Uterus (tissue), 4 donors: ENCODE measurements around the gene LRIT3. TPM values are rescaled to one million over a fixed set of nuclear protein-coding genes. Genes with fewer than 3 reads are reported as not detected.

Experiments
- DNase-seq, 2 donors: peaks; one replicate each; pipeline ENCODE4 v3.0.0-alpha.2; 2019 to 2020
- H3K27ac ChIP-seq, 2 donors: fragments of 200-600 bp; sonication (generic); 1 replicate in 1 of 2; 2 replicates in 1 of 2; pipeline ENCODE4 v1.5.1; 2016 to 2018
- H3K27me3 ChIP-seq, 2 donors: fragments of 200-600 bp; sonication (generic); one replicate each; pipeline ENCODE4 v1.5.1; 2018 to 2019; ENCODE audit warnings: control low read depth in 1 of 2
- H3K36me3 ChIP-seq, 2 donors: fragments of 200-600 bp; sonication (generic); one replicate each; pipeline ENCODE4 v1.5.1; 2019; ENCODE audit warnings: control low read depth in 1 of 2
- H3K4me1 ChIP-seq, 2 donors: fragments of 200-600 bp; sonication (generic); one replicate each; pipeline ENCODE4 v1.5.1; 2018 to 2019; ENCODE audit warnings: control low read depth in 1 of 2
- H3K4me3 ChIP-seq, 2 donors: fragments of 200-600 bp; sonication (generic); 1 replicate in 1 of 2; 2 replicates in 1 of 2; pipeline ENCODE4 v1.5.1; 2018 to 2019; ENCODE audit warnings: mild to moderate bottlenecking in 1 of 2
- H3K9me3 ChIP-seq, 2 donors: fragments of 200-600 bp; sonication (generic); one replicate each; pipeline ENCODE4 v1.5.1; 2019; ENCODE audit warnings: control low read depth in 1 of 2
- POLR2A ChIP-seq, 2 donors: fragments of 450-650 bp; IDR thresholded peaks; one replicate each; pipeline ENCODE4 v1.6.1; 2016; ENCODE audit warnings: antibody characterized with exemption in 2 of 2, mild to moderate bottlenecking in 1 of 2, moderate library complexity in 1 of 2
- intact Hi-C: fragments of 100-400 bp; cut with DNase I; formaldehyde crosslinking; loops from one replicate; pipeline ENCODE4 v1.15.1; 2023; ENCODE audit warnings: low total_unique reads
- total RNA-seq, 4 donors: library from RNA; depleted of rRNA in 3 of 4; stranded (reverse); fragments of >200 nt in 3 of 4; gene quantifications; one replicate each; pipeline versions ENCODE4 v1.1.0 to v1.2.4, GENCODE V29; 2014 to 2023
- TF ChIP-seq, protein P1 (sequence below), 4 experiments: fragments of 200-600 bp in 2 of 4; fragments of 450-650 bp in 2 of 4; sonication (generic) in 2 of 4; IDR thresholded peaks; one replicate each; pipeline ENCODE4 v1.5.1; 2016 to 2019; ENCODE audit warnings: antibody characterized with exemption in 4 of 4, mild to moderate bottlenecking in 2 of 4, moderate library complexity in 1 of 4
- donor health status: DM: yes; HTN: yes; CAD: no.

LRIT3 gene
- total RNA-seq, 4 donors from 2014 or later, result 0.21 to 0.27 (median 0.26) TPM; not detected in 1

DNA sequence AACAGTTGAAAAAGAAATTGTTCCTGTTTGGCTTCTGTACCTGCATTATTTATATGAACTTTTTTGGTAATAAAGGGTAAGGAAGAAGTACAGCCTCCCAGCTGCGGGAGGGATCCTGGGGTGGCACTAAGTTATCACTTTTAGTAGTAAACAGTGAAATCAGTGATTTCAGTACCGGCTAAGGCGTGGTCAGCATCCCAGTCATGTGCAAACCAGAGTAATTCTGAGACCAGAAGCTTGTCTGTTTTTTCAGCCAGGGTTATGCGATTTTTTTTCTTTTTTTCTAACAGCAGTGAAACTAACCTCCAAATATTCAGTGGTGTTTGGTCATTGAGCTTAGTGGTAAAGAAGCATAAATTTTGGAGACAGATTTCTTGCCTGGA is 68.1 kb downstream of the LRIT3 start:
- no peak overlapping the region for H3K4me3 ChIP-seq
- H3K36me3 ChIP-seq, result no peaks in the 10 kb centered on the region
- DNase-seq, result no peak
- no peak for TF ChIP-seq POLR2A (IDR thresholded peaks at IDR 0.05)
- TF ChIP-seq, protein P1, sequence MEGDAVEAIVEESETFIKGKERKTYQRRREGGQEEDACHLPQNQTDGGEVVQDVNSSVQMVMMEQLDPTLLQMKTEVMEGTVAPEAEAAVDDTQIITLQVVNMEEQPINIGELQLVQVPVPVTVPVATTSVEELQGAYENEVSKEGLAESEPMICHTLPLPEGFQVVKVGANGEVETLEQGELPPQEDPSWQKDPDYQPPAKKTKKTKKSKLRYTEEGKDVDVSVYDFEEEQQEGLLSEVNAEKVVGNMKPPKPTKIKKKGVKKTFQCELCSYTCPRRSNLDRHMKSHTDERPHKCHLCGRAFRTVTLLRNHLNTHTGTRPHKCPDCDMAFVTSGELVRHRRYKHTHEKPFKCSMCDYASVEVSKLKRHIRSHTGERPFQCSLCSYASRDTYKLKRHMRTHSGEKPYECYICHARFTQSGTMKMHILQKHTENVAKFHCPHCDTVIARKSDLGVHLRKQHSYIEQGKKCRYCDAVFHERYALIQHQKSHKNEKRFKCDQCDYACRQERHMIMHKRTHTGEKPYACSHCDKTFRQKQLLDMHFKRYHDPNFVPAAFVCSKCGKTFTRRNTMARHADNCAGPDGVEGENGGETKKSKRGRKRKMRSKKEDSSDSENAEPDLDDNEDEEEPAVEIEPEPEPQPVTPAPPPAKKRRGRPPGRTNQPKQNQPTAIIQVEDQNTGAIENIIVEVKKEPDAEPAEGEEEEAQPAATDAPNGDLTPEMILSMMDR (IDR thresholded peaks at IDR 0.05), result no peak
- H3K27ac ChIP-seq, result no peak overlapping the region
- no peaks in the 10 kb centered on the region for H3K9me3 ChIP-seq
- intact Hi-C loops, result no loop called here
- H3K4me1 ChIP-seq, result no peaks in the 10 kb centered on the region
- H3K27me3 ChIP-seq, result no peaks in the 10 kb centered on the region

DNA sequence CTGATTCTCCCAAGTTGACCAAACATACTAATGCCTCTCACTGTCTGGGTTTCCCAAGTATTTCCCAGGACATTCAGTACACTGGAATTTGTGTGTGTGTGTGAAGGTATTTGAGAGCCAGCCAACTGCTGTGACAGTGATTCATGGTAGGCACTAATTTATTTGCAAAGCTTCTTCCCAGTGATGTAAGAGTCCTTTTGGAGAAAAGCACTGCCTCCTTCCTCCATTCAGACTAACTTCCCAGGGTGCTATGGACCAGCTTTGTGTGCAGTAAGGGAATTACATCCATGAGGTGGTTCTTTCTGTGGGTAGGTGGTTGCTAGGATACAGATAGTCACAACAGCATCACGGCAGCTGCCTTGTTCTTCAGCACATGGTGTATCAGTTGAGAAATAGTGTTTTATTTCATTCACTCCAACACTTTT is 73.5 kb downstream of the LRIT3 start:
- DNase-seq, result peak in 1 of 2 donors; percentile 20
- Histone ChIP-seq H3K4me1 (no peaks in the 10 kb centered on the region), H3K4me3 (no peak overlapping the region), H3K27me3 (no peaks in the 10 kb centered on the region), H3K27ac (no peak overlapping the region), H3K36me3 (no peaks in the 10 kb centered on the region), H3K9me3 (no peaks in the 10 kb centered on the region)
- intact Hi-C loops, result no loop called here
- TF ChIP-seq, protein P1 (IDR thresholded peaks at IDR 0.05), result no peak
- no peak for TF ChIP-seq POLR2A (IDR thresholded peaks at IDR 0.05)

Other genes with a start within 250 kb of the LRIT3 start
- 100 to 1,000 TPM in 1 of 4 donors, 10 to 100 TPM in 3; 17.0 to 121 (median 43.7) TPM for gene CASP6, start 144.7 kb upstream of the LRIT3 start, total RNA-seq
- 10 to 100 TPM; 16.7 to 28.7 (median 25.5) TPM for gene PLA2G12A, start 118.0 kb upstream of the LRIT3 start, total RNA-seq
- 100 to 1,000 TPM in 1 of 4 donors, 10 to 100 TPM in 3; 48.4 to 141 (median 72.9) TPM for gene CFI, start 46.1 kb upstream of the LRIT3 start, total RNA-seq
- gene GAR1, start 32.3 kb upstream of the LRIT3 start, total RNA-seq, result 10 to 100 TPM in 1 of 4 donors, 1 to 10 TPM in 2, not detected in 1; 8.2 to 12.1 (median 9.2) TPM
- 1 to 10 TPM in 1 of 4 donors, under 1 TPM in 1, not detected in 2; 0.30 to 1.5 TPM for gene RRH, start 20.1 kb upstream of the LRIT3 start, total RNA-seq
- 1 to 10 TPM; 1.0 to 3.5 (median 1.5) TPM for gene EGF, start 64.8 kb downstream of the LRIT3 start, total RNA-seq